ENCODE measurements around the gene COL17A1.
A peak's percentile ranks its signal among the peaks of the same experiment; 100 is the strongest.

Gene COL17A1

GRCh38 chr10:104028823-104029520 lies 56.7 kb downstream of the COL17A1 start:
- TF ChIP-seq CTCF (IDR thresholded peaks at IDR 0.05; ENCODE audit: low read depth, low read length, missing control alignments): no peak
- H3K4me3 ChIP-seq (ENCODE audit: low read depth, low read length): no peak overlapping the region
- H3K36me3 ChIP-seq (replicated peaks): peaks cover 15% of the 10 kb centered on the region
- in situ Hi-C loops (cut with HindIII; ENCODE audit: low pct_ligation_motif_present, low sequenced_read_pairs): no loop called here
- no peak for DNase-seq
- no peaks in the 10 kb centered on the region for H3K27me3 ChIP-seq (replicated peaks)
- H3K27ac ChIP-seq: no peak overlapping the region

- Histone ChIP-seq H3K27ac (no peak overlapping the region), H3K4me3 (ENCODE audit: low read depth, low read length) (no peak overlapping the region), H3K27me3 (replicated peaks) (no peaks in the 10 kb centered on the region), H3K36me3 (replicated peaks) (peaks cover 23% of the 10 kb centered on the region)
- in situ Hi-C loops (cut with HindIII; ENCODE audit: low pct_ligation_motif_present, low sequenced_read_pairs): no loop called here
- peak; percentile 21 for DNase-seq
- TF ChIP-seq CTCF (IDR thresholded peaks at IDR 0.05; ENCODE audit: low read depth, low read length, missing control alignments): peak; percentile 76
Observed at GRCh38 chr10:104028146-104028545, 57.5 kb downstream of the COL17A1 start.

DNA sequence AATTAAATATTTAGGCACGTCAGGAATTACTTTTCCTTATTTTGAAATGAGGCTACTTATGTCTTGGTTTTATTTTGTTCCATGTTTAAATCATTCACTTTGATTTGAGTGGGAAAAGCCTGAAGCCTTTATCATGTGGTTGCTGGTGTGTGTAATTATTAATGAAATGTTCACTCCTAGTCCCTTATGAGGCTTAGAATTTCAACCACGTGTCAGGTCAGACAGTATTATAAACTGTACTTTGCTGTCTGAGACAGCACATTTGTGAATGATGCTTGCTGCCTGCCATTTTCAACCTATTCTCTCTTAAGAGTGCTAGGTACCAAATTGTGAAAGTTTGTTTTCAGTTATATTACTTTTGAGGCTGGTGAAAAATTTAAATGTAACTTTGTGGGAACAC lies 58.9 kb downstream of the COL17A1 start:
- in situ Hi-C loops (cut with HindIII; ENCODE audit: low pct_ligation_motif_present, low sequenced_read_pairs): no loop called here
- DNase-seq: no peak
- Histone ChIP-seq H3K36me3 (replicated peaks) (peaks cover 28% of the 10 kb centered on the region), H3K4me3 (ENCODE audit: low read depth, low read length) (no peak overlapping the region), H3K27ac (no peak overlapping the region), H3K27me3 (replicated peaks) (no peaks in the 10 kb centered on the region)
- TF ChIP-seq CTCF (IDR thresholded peaks at IDR 0.05; ENCODE audit: low read depth, low read length, missing control alignments): no peak

DNA sequence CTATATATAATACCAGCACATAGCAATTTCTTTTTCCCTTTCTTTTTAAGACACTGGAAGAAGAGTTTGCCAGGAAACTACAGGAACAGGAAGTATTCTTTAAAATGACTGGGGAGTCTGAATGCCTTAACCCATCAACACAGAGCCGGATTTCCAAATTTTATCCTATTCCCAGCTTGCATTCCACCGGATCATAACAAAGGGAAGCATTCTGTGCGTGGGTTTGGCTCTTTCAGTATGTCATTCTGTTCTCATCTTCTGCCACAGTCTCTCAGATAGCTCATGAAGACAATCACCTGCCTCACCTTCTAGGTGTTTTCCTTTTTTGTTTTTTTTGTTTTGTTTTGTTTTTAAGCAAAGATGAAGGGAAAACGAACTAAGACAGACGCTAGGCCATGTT lies 60.2 kb downstream of the COL17A1 start:
- in situ Hi-C loops (cut with HindIII; ENCODE audit: low pct_ligation_motif_present, low sequenced_read_pairs): no loop called here

GRCh38 chr10:104022026-104022425 lies 63.7 kb downstream of the COL17A1 start:
- Histone ChIP-seq H3K27ac (no peak overlapping the region), H3K4me3 (ENCODE audit: low read depth, low read length) (no peak overlapping the region), H3K27me3 (replicated peaks) (no peaks in the 10 kb centered on the region), H3K36me3 (replicated peaks) (peaks cover 45% of the 10 kb centered on the region)
- no peak for TF ChIP-seq CTCF (IDR thresholded peaks at IDR 0.05; ENCODE audit: low read depth, low read length, missing control alignments)
- in situ Hi-C loops (cut with HindIII; ENCODE audit: low pct_ligation_motif_present, low sequenced_read_pairs): no loop called here
- no peak for DNase-seq

More for the DNA sequence above, 60.2 kb downstream of the COL17A1 start:
- TF ChIP-seq CTCF (IDR thresholded peaks at IDR 0.05; ENCODE audit: low read depth, low read length, missing control alignments): no peak
- H3K27ac ChIP-seq: no peak overlapping the region
- H3K36me3 ChIP-seq (replicated peaks): peaks cover 30% of the 10 kb centered on the region
- H3K4me3 ChIP-seq (ENCODE audit: low read depth, low read length): no peak overlapping the region
- H3K27me3 ChIP-seq (replicated peaks): no peaks in the 10 kb centered on the region
- DNase-seq: no peak

GRCh38 chr10:104021246-104021645 lies 64.4 kb downstream of the COL17A1 start:
- Histone ChIP-seq H3K4me3 (ENCODE audit: low read depth, low read length) (no peak overlapping the region), H3K36me3 (replicated peaks) (peaks cover 45% of the 10 kb centered on the region), H3K27ac (no peak overlapping the region), H3K27me3 (replicated peaks) (no peaks in the 10 kb centered on the region)
- no peak for DNase-seq
- in situ Hi-C loops (cut with HindIII; ENCODE audit: low pct_ligation_motif_present, low sequenced_read_pairs): no loop called here
- no peak for TF ChIP-seq CTCF (IDR thresholded peaks at IDR 0.05; ENCODE audit: low read depth, low read length, missing control alignments)
